Neuronal stem cell (in vitro differentiated cells): ENCODE results near the gene TOM1L2.

Experiments used
- DNase-seq: peaks from one replicate; pipeline ENCODE4 v3.0.0-alpha.2; 2013; ENCODE audit warnings: low spot score
- H2AFZ ChIP-seq: one replicate; pipeline ENCODE4 v1.6.1; 2013; ENCODE audit warnings: mild to moderate bottlenecking, low read length, inconsistent platforms
- H2AK5ac ChIP-seq: 2 replicates; pipeline ENCODE4 v1.6.1; 2013; ENCODE audit warnings: low read depth, mild to moderate bottlenecking, inconsistent platforms, low read length, moderate library complexity, mixed read lengths
- H2BK120ac ChIP-seq: 2 replicates; pipeline ENCODE4 v1.6.1; 2013; ENCODE audit warnings: low read depth, mild to moderate bottlenecking, inconsistent platforms, low read length, moderate library complexity, mixed read lengths
- H2BK12ac ChIP-seq: one replicate; pipeline ENCODE4 v1.6.1; 2013; ENCODE audit warnings: low read length, inconsistent platforms
- H2BK15ac ChIP-seq: 2 replicates; pipeline ENCODE4 v1.6.1; 2013; ENCODE audit warnings: mild to moderate bottlenecking, low read length, inconsistent platforms, mixed read lengths
- H2BK5ac ChIP-seq: one replicate; pipeline ENCODE4 v1.6.1; 2013; ENCODE audit warnings: inconsistent platforms, mild to moderate bottlenecking, low read length, moderate library complexity
- H3K14ac ChIP-seq: one replicate; pipeline ENCODE4 v1.6.1; 2013; ENCODE audit warnings: low read length, inconsistent platforms
- H3K18ac ChIP-seq: 2 replicates; pipeline ENCODE4 v1.6.1; 2013; ENCODE audit warnings: low read length, inconsistent platforms
- H3K23ac ChIP-seq: 2 replicates; pipeline ENCODE4 v1.6.1; 2013; ENCODE audit warnings: low read depth, mild to moderate bottlenecking, mixed read lengths, low read length, inconsistent platforms; ENCODE audit not compliant: poor library complexity
- H3K27ac ChIP-seq: replicated peaks from 3 replicates; pipeline ENCODE4 v1.5.1; 2013; ENCODE audit warnings: low read length, inconsistent platforms
- H3K27me3 ChIP-seq, 3 experiments: 2 replicates each; pipeline ENCODE4 v1.6.1; 2013; ENCODE audit warnings: low read length in 3 of 3, mild to moderate bottlenecking in 2 of 3, inconsistent platforms in 1 of 3, low read depth in 1 of 3, mixed read lengths in 1 of 3, moderate library complexity in 1 of 3; ENCODE audit not compliant: control insufficient read depth in 3 of 3, insufficient read depth in 3 of 3
- H3K36me3 ChIP-seq, 2 donors: replicated peaks in 1 of 2; 2 replicates each; pipeline ENCODE4 v1.6.1; 2013; ENCODE audit warnings: low read length in 2 of 2; ENCODE audit not compliant: control insufficient read depth in 2 of 2, insufficient read depth in 2 of 2
- H3K4ac ChIP-seq: 2 replicates; pipeline ENCODE4 v1.6.1; 2013; ENCODE audit warnings: inconsistent platforms, mild to moderate bottlenecking, low read length, moderate library complexity
- H3K4me1 ChIP-seq, 2 donors: 1 replicate in 1 of 2; 2 replicates in 1 of 2; pipeline ENCODE4 v1.6.1; 2013; ENCODE audit warnings: low read length in 2 of 2, low read depth in 1 of 2; ENCODE audit not compliant: control insufficient read depth in 2 of 2, insufficient read depth in 1 of 2
- H3K4me2 ChIP-seq: one replicate; pipeline ENCODE4 v1.6.1; 2013; ENCODE audit warnings: mild to moderate bottlenecking, low read length, inconsistent platforms; ENCODE audit not compliant: insufficient read depth, poor library complexity, severe bottlenecking
- H3K4me3 ChIP-seq, 2 donors: 2 replicates each; pipeline ENCODE4 v1.5.1; 2013; ENCODE audit warnings: low read length in 2 of 2, mild to moderate bottlenecking in 2 of 2, inconsistent platforms in 1 of 2, moderate library complexity in 1 of 2
- H3K79me1 ChIP-seq: one replicate; pipeline ENCODE4 v1.6.1; 2013; ENCODE audit warnings: low read depth, mild to moderate bottlenecking, inconsistent platforms, low read length, moderate library complexity
- H3K9ac ChIP-seq: one replicate; pipeline ENCODE4 v1.6.1; 2013; ENCODE audit warnings: mild to moderate bottlenecking, low read depth, low read length, inconsistent platforms; ENCODE audit not compliant: poor library complexity
- H3K9me3 ChIP-seq, 2 donors: replicated peaks in 1 of 2; 2 replicates each; pipeline versions ENCODE3 to v1.6.1; 2013; ENCODE audit warnings: low read length in 2 of 2, mild to moderate bottlenecking in 2 of 2, inconsistent platforms in 1 of 2, low read depth in 1 of 2, mixed read lengths in 1 of 2, moderate library complexity in 1 of 2; ENCODE audit not compliant: control insufficient read depth in 2 of 2, insufficient read depth in 1 of 2
- H4K8ac ChIP-seq: one replicate; pipeline ENCODE4 v1.6.1; 2013; ENCODE audit warnings: low read depth, mild to moderate bottlenecking, inconsistent platforms, low read length, moderate library complexity
- H4K91ac ChIP-seq: one replicate; pipeline ENCODE4 v1.6.1; 2013; ENCODE audit warnings: low read length, low read depth, mild to moderate bottlenecking, inconsistent platforms; ENCODE audit not compliant: poor library complexity
- WGBS, 2 donors: extraction: QIAGEN DNeasy Blood & Tissue Kit; methylation state at CpG; one replicate each; pipeline ENCODE4 v1.1.7; 2013; ENCODE audit warnings: missing lambda C conversion rate in 2 of 2, mixed read lengths in 1 of 2; ENCODE audit not compliant: insufficient read length in 2 of 2, insufficient replicate concordance in 1 of 2; ENCODE audit errors: extremely low coverage in 2 of 2; 5-methylcytosine and 5-hydroxymethylcytosine counted together

TOM1L2 gene

DNA sequence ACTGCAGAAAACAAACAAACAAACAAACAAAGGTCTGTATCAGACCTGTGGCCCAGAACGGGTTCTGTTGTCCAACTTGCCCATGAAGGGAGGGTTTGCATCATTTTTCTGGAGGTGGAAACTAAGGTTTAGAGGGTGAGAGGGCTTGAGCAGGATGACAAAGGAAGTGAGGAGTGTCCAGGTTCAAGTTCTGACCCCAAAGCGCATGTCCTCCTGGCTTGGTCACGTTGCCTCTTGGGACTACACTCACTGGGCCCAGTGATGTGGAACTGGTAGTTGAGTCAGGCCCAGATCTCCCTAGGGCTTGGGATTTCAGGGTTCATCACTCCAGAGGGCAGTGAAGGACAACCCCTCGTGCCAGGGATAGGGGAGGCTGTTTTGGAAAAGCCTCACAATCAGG is 137.2 kb downstream of the TOM1L2 start:
- Histone ChIP-seq H3K23ac (no peak overlapping the region), H3K27me3 (no peaks in the 10 kb centered on the region), H3K9me3 (no peaks in the 10 kb centered on the region), H3K14ac (no peak overlapping the region), H2BK15ac (peak overlapping the region; percentile 63), H3K4me3 (no peak overlapping the region), H2AK5ac (peak overlapping the region; percentile 86), H3K4me1 (peaks cover 34% of the 10 kb centered on the region in 2 donors), H3K36me3 (peaks cover 0 to 8% of the 10 kb centered on the region in 2 donors), H2BK5ac (peak overlapping the region; percentile 100), H3K18ac (no peak overlapping the region), H3K4ac (no peak overlapping the region), H3K27ac (no peak overlapping the region), H4K8ac (no peak overlapping the region), H3K4me2 (no peak overlapping the region), H2BK12ac (no peak overlapping the region), H2BK120ac (no peak overlapping the region), H4K91ac (no peak overlapping the region), H3K9ac (no peak overlapping the region), H2AFZ (no peak overlapping the region), H3K79me1 (peaks cover 20% of the 10 kb centered on the region)
- DNase-seq: no peak
- WGBS, 2 donors: no CpG with 5 or more reads among the region's 4 CpGs

DNA sequence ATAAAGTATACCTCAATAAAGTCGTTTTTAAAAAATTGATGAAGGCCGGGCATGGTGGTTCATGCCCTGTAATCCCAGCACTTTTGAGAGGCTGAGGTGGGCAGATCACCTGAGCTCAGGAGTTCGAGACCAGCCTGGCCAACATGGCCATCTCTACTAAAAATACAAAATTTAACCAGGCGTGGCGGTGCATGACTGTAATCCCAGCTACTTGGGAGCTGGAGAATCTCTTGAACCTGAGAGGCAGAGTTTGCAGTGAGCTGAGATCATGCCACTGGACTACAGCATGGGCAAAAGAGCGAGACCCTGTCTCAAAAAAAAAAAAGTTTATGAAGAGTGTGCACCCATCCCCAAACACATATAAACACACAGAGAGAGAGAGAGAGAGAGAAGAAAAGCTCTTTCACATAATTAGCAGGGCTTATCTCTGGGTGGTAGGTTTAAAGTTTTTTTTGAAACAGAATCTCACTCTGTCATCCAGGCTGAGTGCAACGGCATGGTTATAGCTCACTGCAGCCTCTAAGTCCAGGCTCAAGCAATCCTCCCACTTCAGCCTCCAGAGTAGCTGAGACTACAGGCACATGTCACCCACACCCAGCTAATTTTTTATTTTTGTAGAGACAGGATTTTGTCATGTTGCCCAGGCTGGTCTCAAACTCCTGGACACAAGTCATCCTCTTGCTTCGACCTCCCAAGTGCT is 138.4 kb downstream of the TOM1L2 start:
- Histone ChIP-seq H3K4ac (no peak overlapping the region), H3K4me3 (no peak overlapping the region), H2AFZ (no peak overlapping the region), H3K27ac (no peak overlapping the region), H3K27me3 (no peaks in the 10 kb centered on the region), H3K4me1 (peaks cover 26 to 34% of the 10 kb centered on the region in 2 donors), H4K8ac (no peak overlapping the region), H3K9ac (no peak overlapping the region), H3K4me2 (no peak overlapping the region), H3K14ac (no peak overlapping the region), H2AK5ac (no peak overlapping the region), H2BK5ac (no peak overlapping the region), H2BK15ac (no peak overlapping the region), H2BK12ac (no peak overlapping the region), H3K36me3 (peaks cover 0 to 8% of the 10 kb centered on the region in 2 donors), H3K9me3 (no peaks in the 10 kb centered on the region), H4K91ac (no peak overlapping the region), H3K79me1 (peaks cover 22% of the 10 kb centered on the region), H2BK120ac (no peak overlapping the region), H3K23ac (no peak overlapping the region), H3K18ac (no peak overlapping the region)
- no CpG with 5 or more reads among the region's 8 CpGs for WGBS, 2 donors
- DNase-seq: no peak

DNA sequence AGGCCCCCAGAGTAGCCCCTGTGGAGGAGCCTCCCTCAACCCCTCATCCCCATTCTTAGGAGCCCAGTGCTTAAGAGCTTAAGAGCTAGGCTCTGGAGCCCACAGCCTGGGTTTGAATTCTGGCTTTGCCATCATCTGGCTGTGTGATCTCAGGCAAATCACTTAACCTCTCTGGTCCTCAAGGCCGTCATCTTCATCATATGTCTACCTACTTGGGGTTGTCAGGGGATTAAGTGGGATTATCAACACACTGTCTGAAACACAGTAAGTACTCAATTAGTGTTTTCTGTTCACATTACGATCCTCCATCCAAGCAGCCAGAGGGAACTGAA is 140.2 kb downstream of the TOM1L2 start:
- H3K4me1 ChIP-seq: peaks cover 18 to 20% of the 10 kb centered on the region in 2 donors
- WGBS, 2 donors: no CpG with 5 or more reads among the region's 2 CpGs
- H3K9me3 ChIP-seq: no peaks in the 10 kb centered on the region
- no peak overlapping the region for H2BK15ac ChIP-seq
- no peak overlapping the region for H3K23ac ChIP-seq
- no peak overlapping the region for H2BK120ac ChIP-seq
- no peak overlapping the region for H3K4me3 ChIP-seq
- no peak overlapping the region for H3K9ac ChIP-seq
- no peak overlapping the region for H3K18ac ChIP-seq
- peaks cover 31% of the 10 kb centered on the region for H3K79me1 ChIP-seq
- H3K27me3 ChIP-seq: no peaks in the 10 kb centered on the region
- H4K8ac ChIP-seq: no peak overlapping the region
- no peak overlapping the region for H4K91ac ChIP-seq
- H3K36me3 ChIP-seq: peaks cover 0 to 8% of the 10 kb centered on the region in 2 donors
- no peak overlapping the region for H2BK12ac ChIP-seq
- H3K14ac ChIP-seq: no peak overlapping the region
- H2AK5ac ChIP-seq: no peak overlapping the region
- H2BK5ac ChIP-seq: no peak overlapping the region
- DNase-seq: no peak
- no peak overlapping the region for H2AFZ ChIP-seq
- no peak overlapping the region for H3K4ac ChIP-seq
- H3K27ac ChIP-seq: no peak overlapping the region
- H3K4me2 ChIP-seq: no peak overlapping the region

DNA sequence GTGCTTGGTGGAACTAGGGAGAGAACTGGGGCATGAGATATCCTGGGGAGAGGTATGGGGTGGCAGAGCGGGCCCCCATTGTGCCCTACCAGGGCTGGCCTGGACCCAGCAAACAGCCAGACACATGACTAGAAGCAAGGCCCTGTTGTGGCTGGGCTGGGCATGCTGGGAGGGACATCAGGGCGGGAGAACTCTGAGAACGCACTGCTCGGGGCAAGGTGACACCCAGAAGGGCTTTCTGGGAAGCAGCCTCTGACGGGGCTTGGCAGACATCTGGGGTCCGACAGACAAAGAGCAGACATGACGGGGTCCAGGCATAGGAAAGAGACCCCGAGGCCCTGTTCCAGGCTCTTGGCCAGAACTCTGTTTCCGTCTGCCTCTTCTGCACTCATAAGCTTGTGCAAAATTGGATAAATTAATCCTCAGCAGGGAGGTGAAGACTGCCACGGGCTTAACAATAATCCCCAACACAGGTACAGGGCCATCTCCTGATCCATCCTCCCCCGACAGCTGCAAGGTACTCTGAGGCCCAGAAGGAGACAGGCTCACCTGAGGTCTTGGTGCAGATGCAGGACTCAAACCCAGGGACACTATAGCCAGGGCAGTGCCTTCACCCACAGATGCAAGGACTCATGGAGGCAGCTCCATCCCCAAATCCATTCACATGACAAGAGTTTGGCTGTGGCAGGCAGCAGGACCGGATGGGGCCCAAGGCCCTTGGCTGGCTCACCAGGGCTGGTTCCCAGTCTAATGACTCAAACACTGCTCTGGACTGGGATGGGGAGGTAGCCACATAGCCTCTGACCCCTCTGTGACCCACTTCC is 140.8 kb downstream of the TOM1L2 start:
- Histone ChIP-seq H3K9me3 (no peaks in the 10 kb centered on the region), H3K4me3 (no peak overlapping the region), H2AFZ (no peak overlapping the region), H3K4ac (no peak overlapping the region), H3K4me2 (no peak overlapping the region), H2BK5ac (peak overlapping the region; percentile 67), H4K8ac (no peak overlapping the region), H2BK15ac (no peak overlapping the region), H2AK5ac (no peak overlapping the region), H3K23ac (no peak overlapping the region), H3K79me1 (peaks cover 35% of the 10 kb centered on the region), H3K27me3 (no peaks in the 10 kb centered on the region), H3K36me3 (peaks cover 0 to 10% of the 10 kb centered on the region in 2 donors), H3K14ac (no peak overlapping the region), H3K4me1 (peaks cover 20 to 21% of the 10 kb centered on the region in 2 donors), H3K9ac (peak overlapping the region; percentile 61), H3K18ac (peak overlapping the region; percentile 59), H2BK12ac (no peak overlapping the region), H3K27ac (no peak overlapping the region), H4K91ac (no peak overlapping the region), H2BK120ac (no peak overlapping the region)
- no CpG with 5 or more reads among the region's 12 CpGs for WGBS, 2 donors
- DNase-seq: no peak
